GM12875 (cell line): ENCODE results near the gene TIAM2.
"Not testable (repeated sequence)": the region's sequence is repeated elsewhere in the genome, so short reads cannot be mapped to it uniquely, and the experiment has no call there.

Source experiments
- H3K4me3 ChIP-seq: one replicate; pipeline ENCODE4 v1.5.1; 2011; ENCODE audit warnings: low read depth, low read length, control low read depth
- TF ChIP-seq, protein P1 (sequence below): IDR thresholded peaks from 2 replicates; pipeline ENCODE4 v1.5.1; 2011; ENCODE audit warnings: low read depth, mild to moderate bottlenecking, control low read depth, inconsistent platforms, low read length, moderate library complexity, borderline replicate concordance; ENCODE audit not compliant: insufficient read depth

TIAM2 gene

DNA sequence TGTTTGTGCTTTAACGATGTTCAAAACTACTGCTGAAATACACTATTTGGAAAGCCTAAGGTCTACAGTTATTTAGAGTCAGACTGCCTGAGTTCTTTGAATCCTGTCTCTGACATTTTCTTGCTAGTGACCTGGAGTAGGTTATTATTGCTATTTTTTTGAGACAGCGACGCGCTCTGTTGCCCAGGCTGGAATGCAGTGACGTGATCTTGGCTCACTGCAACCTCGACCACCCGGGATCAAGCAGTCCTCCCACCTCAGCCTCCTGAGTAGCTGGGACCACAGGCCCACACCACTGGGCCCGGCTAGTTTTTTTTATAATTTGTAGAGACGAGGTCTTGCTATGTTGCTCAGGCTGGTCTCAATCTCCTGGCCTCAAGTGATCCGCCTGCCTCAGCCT lies 96.6 kb downstream of the TIAM2 start:
- no peak overlapping the region for H3K4me3 ChIP-seq
- TF ChIP-seq, protein P1, sequence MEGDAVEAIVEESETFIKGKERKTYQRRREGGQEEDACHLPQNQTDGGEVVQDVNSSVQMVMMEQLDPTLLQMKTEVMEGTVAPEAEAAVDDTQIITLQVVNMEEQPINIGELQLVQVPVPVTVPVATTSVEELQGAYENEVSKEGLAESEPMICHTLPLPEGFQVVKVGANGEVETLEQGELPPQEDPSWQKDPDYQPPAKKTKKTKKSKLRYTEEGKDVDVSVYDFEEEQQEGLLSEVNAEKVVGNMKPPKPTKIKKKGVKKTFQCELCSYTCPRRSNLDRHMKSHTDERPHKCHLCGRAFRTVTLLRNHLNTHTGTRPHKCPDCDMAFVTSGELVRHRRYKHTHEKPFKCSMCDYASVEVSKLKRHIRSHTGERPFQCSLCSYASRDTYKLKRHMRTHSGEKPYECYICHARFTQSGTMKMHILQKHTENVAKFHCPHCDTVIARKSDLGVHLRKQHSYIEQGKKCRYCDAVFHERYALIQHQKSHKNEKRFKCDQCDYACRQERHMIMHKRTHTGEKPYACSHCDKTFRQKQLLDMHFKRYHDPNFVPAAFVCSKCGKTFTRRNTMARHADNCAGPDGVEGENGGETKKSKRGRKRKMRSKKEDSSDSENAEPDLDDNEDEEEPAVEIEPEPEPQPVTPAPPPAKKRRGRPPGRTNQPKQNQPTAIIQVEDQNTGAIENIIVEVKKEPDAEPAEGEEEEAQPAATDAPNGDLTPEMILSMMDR = no peak

DNA sequence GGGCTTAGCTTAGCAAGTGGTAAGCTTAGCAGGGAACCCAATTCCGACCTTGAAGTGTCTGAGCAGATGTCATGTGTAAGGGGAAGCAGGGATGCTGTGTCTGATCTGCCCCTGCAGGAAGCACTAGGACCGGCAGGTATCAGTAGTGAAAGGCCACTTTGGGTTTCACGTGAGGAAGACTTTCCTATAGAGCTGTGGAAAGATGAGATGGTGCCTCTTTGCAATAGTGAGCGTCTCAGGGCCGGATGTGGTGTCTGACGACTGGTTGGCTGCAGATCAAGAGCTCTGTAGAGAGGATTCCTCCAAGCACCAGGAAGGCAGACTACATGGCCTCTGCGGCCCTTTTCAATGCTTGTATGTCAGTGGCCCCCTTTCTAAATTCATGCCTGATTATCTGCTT lies 98.3 kb downstream of the TIAM2 start:
- no peak overlapping the region for H3K4me3 ChIP-seq
- TF ChIP-seq, protein P1 = no peak

DNA sequence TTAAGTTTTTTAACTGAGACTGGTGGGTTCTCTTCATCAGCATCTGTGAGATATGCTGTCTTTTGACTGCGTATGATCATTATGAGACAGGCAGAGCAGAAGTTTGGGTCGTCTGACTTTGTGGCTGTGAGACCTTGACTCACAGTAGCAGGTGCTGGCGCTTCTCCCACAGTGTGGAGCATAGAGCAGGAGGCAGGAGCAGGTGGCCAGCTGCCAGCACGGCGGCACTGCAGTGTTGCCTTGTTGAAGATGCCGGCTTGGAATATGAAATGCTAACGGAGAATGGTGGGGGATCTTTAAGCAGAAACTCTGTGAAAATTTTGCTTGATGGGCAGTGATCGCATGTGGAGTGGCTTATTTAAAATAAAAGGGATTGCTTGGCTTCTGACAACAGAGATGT lies 105.0 kb downstream of the TIAM2 start:
- TF ChIP-seq, protein P1 = no peak
- no peak overlapping the region for H3K4me3 ChIP-seq

DNA sequence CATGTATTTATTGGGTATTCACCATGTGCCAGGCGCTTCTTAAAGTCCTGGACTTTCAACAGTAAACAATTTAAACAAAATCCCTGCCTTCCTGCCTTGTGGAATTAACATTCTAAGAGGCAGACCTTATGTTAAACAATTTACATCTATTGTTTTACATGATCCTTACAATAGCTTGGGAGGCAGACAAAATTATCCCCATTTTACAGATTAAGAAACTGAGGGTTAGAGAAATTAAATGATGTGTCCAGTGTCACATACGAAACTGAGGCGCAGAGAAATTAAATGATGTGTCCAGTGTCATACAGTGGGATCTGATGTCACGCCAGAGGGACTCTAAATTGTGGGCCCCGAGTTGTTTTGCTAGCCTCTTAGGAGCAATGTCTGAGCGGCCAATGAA lies 105.5 kb downstream of the TIAM2 start:
- no peak overlapping the region for H3K4me3 ChIP-seq
- TF ChIP-seq, protein P1 = no peak

DNA sequence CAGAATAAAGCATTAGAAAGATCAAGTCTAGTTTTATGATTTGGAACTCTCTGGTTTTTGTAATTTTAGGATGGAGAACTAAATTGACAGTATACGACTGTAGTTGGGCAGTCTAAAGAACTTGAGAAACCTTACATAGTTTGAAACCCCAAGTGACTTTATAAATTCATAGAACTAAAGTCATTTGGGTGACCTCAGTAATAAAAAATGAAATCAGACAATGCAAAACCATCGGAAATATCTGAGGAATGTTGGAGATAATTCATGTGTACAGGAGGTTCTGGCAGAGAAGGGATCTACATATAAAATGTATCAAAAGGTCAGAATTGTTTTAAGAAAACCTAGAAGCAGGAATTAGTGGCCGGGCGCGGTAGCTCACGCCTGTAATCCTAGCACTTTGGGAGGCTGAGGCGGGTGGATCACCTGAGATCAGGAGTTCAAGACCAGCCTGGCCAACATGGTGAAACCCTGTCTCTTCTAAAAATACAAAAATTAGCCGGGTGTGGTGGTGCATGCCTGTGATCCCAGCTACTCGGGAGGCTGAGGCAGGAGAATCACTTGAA lies 108.0 kb downstream of the TIAM2 start:
- H3K4me3 ChIP-seq = not testable (repeated sequence)

DNA sequence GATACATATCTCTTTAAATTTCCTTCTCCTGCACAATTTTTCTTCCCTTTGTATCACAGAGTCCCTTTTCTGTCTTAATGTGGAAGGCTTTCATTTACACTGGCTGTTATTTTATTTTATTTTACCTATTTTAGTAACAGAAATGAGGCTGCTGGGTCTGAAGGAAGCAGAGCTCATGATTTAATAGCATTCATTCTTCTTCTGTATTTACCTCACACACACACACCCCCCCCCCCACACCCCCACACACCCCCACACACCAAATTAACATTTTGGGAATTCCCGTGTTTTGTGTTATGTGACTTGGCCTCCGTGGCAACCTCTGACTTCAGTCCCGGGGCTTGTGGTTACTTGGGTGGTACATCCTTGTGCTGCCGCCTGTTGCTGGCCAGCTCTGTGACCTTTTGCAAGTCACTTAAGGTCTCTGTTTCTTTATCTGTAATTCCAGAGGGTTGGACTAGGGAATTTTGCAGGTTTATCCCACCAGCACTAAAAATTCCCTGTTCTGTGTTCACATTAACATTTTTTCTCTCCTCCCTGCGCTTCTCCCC lies 108.8 kb downstream of the TIAM2 start:
- H3K4me3 ChIP-seq = no peak overlapping the region
- TF ChIP-seq, protein P1 = no peak

DNA sequence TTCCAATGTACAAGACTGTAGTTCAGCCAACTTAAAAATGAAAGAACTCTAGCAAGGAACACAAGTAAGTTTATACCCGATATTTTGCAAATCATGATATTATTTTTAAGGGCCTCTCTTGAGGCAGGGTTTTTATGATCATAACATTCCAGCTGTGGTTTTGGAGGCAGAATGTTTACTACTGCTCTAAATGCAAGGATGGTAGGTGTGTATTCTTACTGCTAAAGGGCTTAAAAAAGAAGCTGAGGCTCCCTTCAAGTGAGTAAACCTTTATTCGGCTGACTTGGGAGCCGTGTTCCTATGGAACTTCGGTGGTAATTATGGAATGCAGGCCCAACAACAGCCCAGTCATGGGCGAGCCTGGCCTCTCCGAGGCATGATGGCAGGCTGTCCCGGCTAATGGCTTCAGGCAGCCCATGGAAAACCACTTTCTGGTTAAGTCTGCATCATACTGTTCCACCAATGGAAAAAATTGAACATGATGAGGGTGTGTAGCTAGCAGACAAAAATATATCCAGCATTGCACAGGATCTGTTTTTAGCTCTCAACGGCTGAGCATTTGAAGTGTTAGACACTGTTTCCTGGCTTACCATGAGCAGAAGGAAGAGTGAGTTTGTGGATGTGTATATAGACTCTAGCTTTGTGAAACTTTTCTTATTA lies 111.5 kb downstream of the TIAM2 start:
- H3K4me3 ChIP-seq = no peak overlapping the region
- TF ChIP-seq, protein P1 = no peak
